Natural killer cell (primary cell): ENCODE data around the gene CLN3. TPM values are rescaled to one million over a fixed set of nuclear protein-coding genes. Genes with fewer than 3 reads are reported as not detected.
A peak's percentile ranks its signal among the peaks of the same experiment; 100 is the strongest.

Source experiments
- ATAC-seq, 3 donors: fragments of 150-1000 bp in 2 of 3; fragments of 200-7000 bp in 1 of 3; cut with Tn5 transposase; 1 replicate in 1 of 3; 2 replicates in 2 of 3; pipeline ENCODE4 v1.10.0; 2021; ENCODE audit warnings: mild to moderate bottlenecking in 2 of 3, moderate library complexity in 2 of 3
- DNase-seq, 2 donors: peaks; one replicate each; pipeline versions ENCODE4 v3.0.0 to v3.0.0-alpha.2; 2013 to 2021; ENCODE audit warnings: mixed read lengths in 1 of 2
- H3K27ac ChIP-seq: one replicate; pipeline ENCODE4 v1.5.1; 2013; ENCODE audit warnings: mild to moderate bottlenecking, low read length
- H3K27me3 ChIP-seq: one replicate; pipeline ENCODE4 v1.6.1; 2013; ENCODE audit warnings: low read length; ENCODE audit not compliant: control insufficient read depth, insufficient read depth
- H3K36me3 ChIP-seq: one replicate; pipeline ENCODE4 v1.6.1; 2013; ENCODE audit warnings: low read length; ENCODE audit not compliant: control insufficient read depth, insufficient read depth
- H3K4me1 ChIP-seq: one replicate; pipeline ENCODE4 v1.6.1; 2013; ENCODE audit warnings: low read length; ENCODE audit not compliant: control insufficient read depth, insufficient read depth
- H3K4me3 ChIP-seq: one replicate; pipeline ENCODE4 v1.5.1; 2013; ENCODE audit warnings: low read length
- H3K9me3 ChIP-seq: one replicate; pipeline ENCODE4 v1.6.1; 2013; ENCODE audit warnings: low read length; ENCODE audit not compliant: control insufficient read depth, insufficient read depth
- H3K27ac Mint-ChIP-seq, 2 donors: one replicate each; pipeline ENCODE4 v1.8.0; 2022; ENCODE audit warnings: mild to moderate bottlenecking in 2 of 2, mixed read lengths in 2 of 2, moderate library complexity in 1 of 2
- H3K27me3 Mint-ChIP-seq, 2 donors: one replicate each; pipeline ENCODE4 v1.8.0; 2022; ENCODE audit warnings: low read depth in 2 of 2, mixed read lengths in 2 of 2
- H3K36me3 Mint-ChIP-seq: one replicate; pipeline ENCODE4 v1.8.0; 2022; ENCODE audit warnings: mixed read lengths
- H3K4me1 Mint-ChIP-seq, 2 donors: one replicate each; pipeline ENCODE4 v1.8.0; 2022; ENCODE audit warnings: mixed read lengths in 2 of 2
- H3K4me3 Mint-ChIP-seq: one replicate; pipeline ENCODE4 v1.8.0; 2022; ENCODE audit warnings: mild to moderate bottlenecking, moderate library complexity, mixed read lengths
- H3K9me3 Mint-ChIP-seq, 2 donors: one replicate each; pipeline ENCODE4 v1.8.0; 2022; ENCODE audit warnings: mixed read lengths in 2 of 2
- WGBS: methylation state at CpG from one replicate; pipeline ENCODE4 v1.1.7; 2013; ENCODE audit warnings: missing lambda C conversion rate; ENCODE audit not compliant: insufficient coverage; 5-methylcytosine and 5-hydroxymethylcytosine counted together
- intact Hi-C: fragments of 100-400 bp; cut with micrococcal nuclease; formaldehyde crosslinking; loops from one replicate; pipeline ENCODE4 v1.14.2; 2022
- total RNA-seq, 4 donors: library from RNA; stranded (reverse); fragments of 120-200 nt in 1 of 4; gene quantifications; one replicate each; pipeline versions ENCODE4 v1.2.3 to v1.2.4, GENCODE V29; 2013 to 2022
- TF ChIP-seq, protein P1 (sequence below): fragments of 200-600 bp; IDR thresholded peaks from one replicate; pipeline ENCODE4 v1.8.0; 2022; ENCODE audit warnings: antibody characterized with exemption

The CLN3 gene
- total RNA-seq, 3 donors from 2014 or later (not counting 1 experiment from before 2014, with no cell fraction given): 71.1 to 85.3 (median 84.7) TPM

DNA sequence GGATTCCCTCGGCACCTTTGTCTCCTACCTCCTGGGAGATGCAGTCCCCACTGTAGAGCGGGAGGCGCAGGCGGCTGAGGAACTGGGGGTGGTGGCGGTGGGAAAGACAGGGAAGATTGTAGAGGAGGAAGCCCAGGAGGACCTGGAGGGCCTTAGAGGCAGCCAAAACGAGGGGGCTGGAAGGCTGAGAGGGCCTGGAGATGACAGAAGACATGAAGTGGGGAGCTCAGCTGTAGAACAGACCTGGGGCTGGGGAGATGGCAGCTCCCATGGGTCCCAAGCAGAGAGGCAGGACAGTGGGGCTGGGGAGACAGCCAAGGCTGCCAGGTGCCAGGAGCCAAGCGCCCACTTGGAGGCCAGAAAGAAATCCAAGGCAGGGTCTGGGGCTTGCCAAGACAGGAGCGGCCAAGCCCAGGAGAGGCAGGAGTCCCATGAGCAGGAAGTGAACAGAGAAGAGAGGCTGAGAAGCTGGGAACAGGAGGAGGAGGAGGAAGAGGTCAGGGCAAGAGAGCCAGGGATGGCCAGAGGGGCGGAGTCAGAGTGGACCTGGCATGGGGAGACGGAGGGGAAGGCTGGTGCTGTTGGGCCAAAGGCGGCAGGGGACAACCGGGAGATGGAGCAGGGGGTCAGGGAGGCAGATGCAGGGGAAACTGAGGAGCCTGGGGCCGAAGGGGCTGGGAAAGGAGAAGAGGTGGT is 3.4 kb upstream of the CLN3 start:
- DNase-seq (peak in 1 of 2 donors; percentile 33), ATAC-seq (no peak)
- Mint-ChIP-seq H3K4me1 (peaks cover 51 to 74% of the 10 kb centered on the region in 2 donors), H3K36me3 (no peaks in the 10 kb centered on the region), H3K9me3 (no peaks in the 10 kb centered on the region), H3K27ac (peak overlapping the region; percentile 98 to 100), H3K27me3 (no peaks in the 10 kb centered on the region), H3K4me3 (peak overlapping the region; percentile 99)
- Histone ChIP-seq H3K9me3 (no peaks in the 10 kb centered on the region), H3K36me3 (peaks cover 21% of the 10 kb centered on the region), H3K27me3 (no peaks in the 10 kb centered on the region), H3K4me1 (peaks cover 78% of the 10 kb centered on the region), H3K4me3 (peak overlapping the region; percentile 48), H3K27ac (peak overlapping the region; percentile 96)
- 64% methylated on average over 13 of the region's 13 CpGs for WGBS
- TF ChIP-seq, protein P1, sequence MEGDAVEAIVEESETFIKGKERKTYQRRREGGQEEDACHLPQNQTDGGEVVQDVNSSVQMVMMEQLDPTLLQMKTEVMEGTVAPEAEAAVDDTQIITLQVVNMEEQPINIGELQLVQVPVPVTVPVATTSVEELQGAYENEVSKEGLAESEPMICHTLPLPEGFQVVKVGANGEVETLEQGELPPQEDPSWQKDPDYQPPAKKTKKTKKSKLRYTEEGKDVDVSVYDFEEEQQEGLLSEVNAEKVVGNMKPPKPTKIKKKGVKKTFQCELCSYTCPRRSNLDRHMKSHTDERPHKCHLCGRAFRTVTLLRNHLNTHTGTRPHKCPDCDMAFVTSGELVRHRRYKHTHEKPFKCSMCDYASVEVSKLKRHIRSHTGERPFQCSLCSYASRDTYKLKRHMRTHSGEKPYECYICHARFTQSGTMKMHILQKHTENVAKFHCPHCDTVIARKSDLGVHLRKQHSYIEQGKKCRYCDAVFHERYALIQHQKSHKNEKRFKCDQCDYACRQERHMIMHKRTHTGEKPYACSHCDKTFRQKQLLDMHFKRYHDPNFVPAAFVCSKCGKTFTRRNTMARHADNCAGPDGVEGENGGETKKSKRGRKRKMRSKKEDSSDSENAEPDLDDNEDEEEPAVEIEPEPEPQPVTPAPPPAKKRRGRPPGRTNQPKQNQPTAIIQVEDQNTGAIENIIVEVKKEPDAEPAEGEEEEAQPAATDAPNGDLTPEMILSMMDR: no peak
- intact Hi-C loops: loop anchor here (2.0 to 10.0 kb wide), 2 partner anchors 54 to 190 kb away; no protein-coding TSS in a partner anchor

DNA sequence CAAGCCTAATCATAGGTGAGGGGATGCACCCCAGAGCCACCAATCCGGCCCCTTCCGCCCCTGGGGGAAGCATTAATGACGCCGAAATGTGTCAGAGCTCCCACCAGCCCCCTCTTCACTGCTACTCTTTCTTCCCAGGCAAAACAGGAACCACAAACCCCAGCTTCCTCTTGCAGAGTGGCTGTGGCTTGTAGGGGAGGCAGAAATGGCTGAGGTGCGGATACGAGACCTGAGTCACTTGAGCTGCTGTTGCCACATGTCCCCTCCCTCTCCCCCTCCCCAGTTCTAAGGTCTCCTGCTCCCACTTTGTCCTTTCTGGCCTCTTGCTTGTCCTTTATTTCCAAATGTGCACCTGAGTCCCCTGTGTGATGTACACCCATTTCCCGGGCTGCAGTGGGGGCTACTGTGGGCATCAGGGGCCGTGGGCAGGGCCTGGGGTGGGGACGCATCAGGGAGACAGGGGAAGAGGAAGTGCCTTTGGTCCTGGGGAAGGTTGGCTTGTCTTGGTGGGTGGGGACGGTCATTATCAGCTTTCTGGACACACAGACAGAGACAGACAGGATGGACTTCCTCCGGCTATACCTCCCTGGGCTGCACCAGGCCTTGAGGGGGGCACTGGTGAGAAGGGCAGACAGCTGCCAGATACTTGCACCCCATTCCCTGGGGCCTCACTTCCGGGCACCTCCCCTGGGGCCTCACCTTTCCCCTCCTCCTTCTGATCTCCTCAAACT is 2.4 kb upstream of the CLN3 start, which contains the start of gene APOBR:
TSS of gene APOBR (plus strand) at position 523 of the 731 bp plus-strand sequence. CDS start at position 562, 39 bp downstream.
- Mint-ChIP-seq H3K4me1 (peaks cover 51 to 78% of the 10 kb centered on the region in 2 donors), H3K27me3 (no peaks in the 10 kb centered on the region), H3K36me3 (no peaks in the 10 kb centered on the region), H3K4me3 (peak within 1 kb of the TSS; percentile 99), H3K27ac (peak within 1 kb of the TSS; percentile 98 to 100), H3K9me3 (no peaks in the 10 kb centered on the region)
- no peaks in the 10 kb centered on the region for H3K9me3 ChIP-seq
- H3K36me3 ChIP-seq: peaks cover 20% of the 10 kb centered on the region
- ATAC-seq: peak; percentile 71 to 86 (median 80)
- under 1% methylated on average over 12 of the region's 12 CpGs for WGBS
- H3K27ac ChIP-seq: peak within 1 kb of the TSS; percentile 96
- intact Hi-C loops: loop anchor here (1.0 to 10.0 kb wide), 3 partner anchors 55 to 353 kb away; no protein-coding TSS in a partner anchor
- H3K4me1 ChIP-seq: peaks cover 87% of the 10 kb centered on the region
- H3K27me3 ChIP-seq: no peaks in the 10 kb centered on the region
- DNase-seq: peak; percentile 79 to 95
- TF ChIP-seq, protein P1: no peak
- peak within 1 kb of the TSS; percentile 48 for H3K4me3 ChIP-seq

DNA sequence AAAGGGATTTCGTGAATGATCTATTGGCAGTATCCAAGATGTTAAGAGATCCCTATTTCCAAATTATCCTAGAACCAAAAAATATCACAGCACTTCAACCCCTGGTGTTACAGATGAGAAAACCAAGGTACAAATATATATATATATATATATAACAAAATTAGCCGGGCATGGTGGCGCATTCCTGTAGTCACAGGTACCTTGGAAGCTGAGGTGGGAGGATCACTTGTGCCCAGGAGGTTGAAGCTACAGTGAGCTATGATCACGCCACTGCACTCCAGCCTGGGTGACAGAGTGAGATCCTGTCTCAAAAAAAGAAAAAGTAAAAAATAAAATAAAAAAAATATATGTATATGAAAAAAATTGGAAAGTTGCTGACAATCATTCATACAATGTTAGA is 637 bp upstream of the CLN3 start:
- ATAC-seq: no peak
- intact Hi-C loops: loop anchor here (10.0 kb wide), 1 partner anchor 188 kb away; no protein-coding TSS in a partner anchor
- no peak for DNase-seq

More for the DNA sequence above, 637 bp upstream of the CLN3 start:
- 62% methylated on average over 4 of the region's 4 CpGs for WGBS
- peaks cover 85% of the 10 kb centered on the region for H3K4me1 ChIP-seq
- TF ChIP-seq, protein P1: no peak
- Mint-ChIP-seq H3K27ac (peak overlapping the region; percentile 98 to 100), H3K27me3 (no peaks in the 10 kb centered on the region), H3K4me3 (peak overlapping the region; percentile 99), H3K36me3 (no peaks in the 10 kb centered on the region), H3K9me3 (no peaks in the 10 kb centered on the region), H3K4me1 (peaks cover 49 to 74% of the 10 kb centered on the region in 2 donors)
- no peaks in the 10 kb centered on the region for H3K9me3 ChIP-seq
- H3K36me3 ChIP-seq: peaks cover 21% of the 10 kb centered on the region
- H3K27ac ChIP-seq: peak overlapping the region; percentile 96
- H3K4me3 ChIP-seq: peak overlapping the region; percentile 83
- H3K27me3 ChIP-seq: no peaks in the 10 kb centered on the region
